HepG2 (cell line): ENCODE measurements around the gene FCER1G. TPM values are rescaled to one million over a fixed set of nuclear protein-coding genes. Genes with fewer than 3 reads are reported as not detected.

ENCODE experiments used
- ATM ChIP-seq: fragments of 450-650 bp; IDR thresholded peaks from 2 replicates; pipeline ENCODE4 v1.7.1; 2017; ENCODE audit warnings: mild to moderate bottlenecking, borderline replicate concordance
- CAMTA2 ChIP-seq: sonication (generic); formaldehyde crosslinking; IDR thresholded peaks from 2 replicates; pipeline ENCODE4 v1.4.0; 2020; ENCODE audit warnings: mild to moderate bottlenecking, missing genetic modification reagents, borderline replicate concordance
- DRAP1 ChIP-seq: IDR thresholded peaks from 2 replicates; pipeline ENCODE4 v1.6.1; 2016; ENCODE audit warnings: missing genetic modification reagents, missing compliant biosample characterization
- ELF3 ChIP-seq: IDR thresholded peaks from 2 replicates; pipeline ENCODE4 v1.6.1; 2016; ENCODE audit warnings: missing genetic modification reagents, missing compliant biosample characterization
- FOXK2 ChIP-seq: fragments of 450-650 bp; IDR thresholded peaks from 2 replicates; pipeline ENCODE4 v1.6.1; 2016
- HDAC2 ChIP-seq: sonication (generic); formaldehyde crosslinking; IDR thresholded peaks from 2 replicates; pipeline ENCODE4 v1.4.0; 2020; ENCODE audit warnings: missing genetic modification reagents
- KDM1A ChIP-seq: IDR thresholded peaks from 2 replicates; pipeline ENCODE4 v1.6.1; 2016; ENCODE audit warnings: missing compliant biosample characterization
- KDM5A ChIP-seq: fragments of 200-600 bp; sonication (generic); IDR thresholded peaks from 2 replicates; pipeline ENCODE4 v1.7.0; 2018; ENCODE audit warnings: antibody characterized with exemption, mild to moderate bottlenecking, low read length, borderline replicate concordance
- NFYC ChIP-seq: IDR thresholded peaks from 2 replicates; pipeline ENCODE4 v1.6.1; 2016; ENCODE audit warnings: missing genetic modification reagents, missing compliant biosample characterization
- NR1H2 ChIP-seq: sonication (generic); formaldehyde crosslinking; IDR thresholded peaks from 2 replicates; pipeline ENCODE4 v1.8.1; 2022; ENCODE audit warnings: low read depth, missing genetic modification reagents, borderline replicate concordance
- PHB2 ChIP-seq: fragments of 450-650 bp; IDR thresholded peaks from 2 replicates; pipeline ENCODE4 v1.6.1; 2018; ENCODE audit not compliant: partially characterized antibody
- PLSCR1 ChIP-seq: sonication (generic); formaldehyde crosslinking; IDR thresholded peaks from 2 replicates; pipeline ENCODE4 v1.5.0; 2020; ENCODE audit warnings: missing genetic modification reagents, mild to moderate bottlenecking, borderline replicate concordance
- SRY ChIP-seq: sonication (generic); formaldehyde crosslinking; IDR thresholded peaks from 2 replicates; pipeline ENCODE4 v1.8.0; 2022; ENCODE audit warnings: mild to moderate bottlenecking, missing genetic modification reagents
- TFAP4 ChIP-seq: sonication (generic); IDR thresholded peaks from 2 replicates; pipeline ENCODE4 v1.6.1; 2016; ENCODE audit warnings: low read depth, borderline replicate concordance
- ZBTB39 ChIP-seq: sonication (generic); formaldehyde crosslinking; IDR thresholded peaks from 2 replicates; pipeline ENCODE4 v1.5.0; 2020; ENCODE audit warnings: missing genetic modification reagents
- ZFP82 ChIP-seq: sonication (generic); formaldehyde crosslinking; IDR thresholded peaks from 2 replicates; pipeline ENCODE4 v1.5.1; 2020; ENCODE audit warnings: mild to moderate bottlenecking, missing genetic modification reagents, borderline replicate concordance
- ZFX ChIP-seq: sonication (generic); formaldehyde crosslinking; IDR thresholded peaks from 2 replicates; pipeline ENCODE4 v1.4.0; 2020; ENCODE audit warnings: mild to moderate bottlenecking, low read depth, missing genetic modification reagents, moderate library complexity
- ZMYM2 ChIP-seq: sonication (generic); formaldehyde crosslinking; IDR thresholded peaks from 2 replicates; pipeline ENCODE4 v1.8.0; 2022; ENCODE audit warnings: mild to moderate bottlenecking, missing genetic modification reagents
- ZNF207 ChIP-seq: fragments of 450-650 bp; IDR thresholded peaks from 2 replicates; pipeline ENCODE4 v1.6.1; 2016; ENCODE audit warnings: antibody characterized with exemption, borderline replicate concordance
- ZNF367 ChIP-seq: sonication (generic); formaldehyde crosslinking; IDR thresholded peaks from 2 replicates; pipeline ENCODE4 v1.4.0; 2020; ENCODE audit warnings: missing genetic modification reagents, borderline replicate concordance
- ZNF431 ChIP-seq: sonication (generic); formaldehyde crosslinking; IDR thresholded peaks from 2 replicates; pipeline ENCODE4 v1.9.0; 2022; ENCODE audit warnings: missing genetic modification reagents, low read depth, mild to moderate bottlenecking, borderline replicate concordance
- ZNF546 ChIP-seq: sonication (generic); formaldehyde crosslinking; conservative IDR thresholded peaks from 2 replicates; pipeline ENCODE4 v1.8.1; 2023; ENCODE audit warnings: mild to moderate bottlenecking, missing genetic modification reagents
- ZNF670 ChIP-seq: sonication (generic); formaldehyde crosslinking; IDR thresholded peaks from 2 replicates; pipeline ENCODE4 v1.8.0; 2022; ENCODE audit warnings: mild to moderate bottlenecking, missing genetic modification reagents, borderline replicate concordance
- ZNF740 ChIP-seq: sonication (generic); formaldehyde crosslinking; IDR thresholded peaks from 2 replicates; pipeline ENCODE4 v1.4.0; 2020; ENCODE audit warnings: missing genetic modification reagents
- ZNF775 ChIP-seq: sonication (generic); formaldehyde crosslinking; IDR thresholded peaks from 2 replicates; pipeline ENCODE4 v1.4.0; 2020; ENCODE audit warnings: missing genetic modification reagents, mild to moderate bottlenecking, moderate library complexity, borderline replicate concordance
- ZNF879 ChIP-seq: sonication (generic); formaldehyde crosslinking; IDR thresholded peaks from 2 replicates; pipeline ENCODE4 v1.8.1; 2023; ENCODE audit warnings: missing genetic modification reagents
- ZSCAN12 ChIP-seq: sonication (generic); formaldehyde crosslinking; IDR thresholded peaks from 2 replicates; pipeline ENCODE4 v1.9.0; 2021; ENCODE audit warnings: mild to moderate bottlenecking, missing genetic modification reagents
- polyA plus RNA-seq, 8 experiments: library from polyadenylated mRNA; depleted of rRNA in 3 of 8; stranded (reverse) in 7 of 8; unstranded in 1 of 8; fragments of >200 nt; fragmentation: Illumina TruSeq in 4 of 8; extraction: Trizol in 4 of 8; gene quantifications; 2 replicates each; pipeline versions ENCODE4 v1.2.1 to v1.2.3, GENCODE V29; 2011 to 2016; ENCODE audit warnings: low read depth in 4 of 8, missing spikeins in 1 of 8, mixed read lengths in 1 of 8; ENCODE audit not compliant: insufficient read depth in 1 of 8
- total RNA-seq, 5 experiments: library from RNA; depleted of rRNA; stranded (reverse); fragments of >200 nt; fragmentation: Illumina TruSeq; extraction: Trizol; gene quantifications; 2 replicates each; pipeline ENCODE4 v1.2.3, GENCODE V29; 2016; ENCODE audit warnings: low read depth in 1 of 5

FCER1G gene
- total and polyA plus RNA-seq, 2 of the 13 experiments (the other 11 are each of a cell fraction or from before 2014, with no cell fraction given) = 1.3 to 6.4 TPM

- TF ChIP-seq ATM (no peak), KDM1A (CRISPR knock-in tag) (no peak), ZNF740 (CRISPR knock-in tag) (no peak), ZFX (CRISPR knock-in tag) (no peak), ZFP82 (CRISPR knock-in tag) (no peak; the same call in 1 of the 2 replicates), ZBTB39 (CRISPR knock-in tag) (peak; percentile 84; the same call in 1 of the 2 replicates), KDM5A (no peak; the same call in 1 of the 2 replicates), ZNF879 (CRISPR knock-in tag) (no peak), ZNF431 (CRISPR knock-in tag) (no peak), FOXK2 (peak; percentile 23; the same call in 1 of the 2 replicates), PLSCR1 (CRISPR knock-in tag) (no peak), ZNF670 (CRISPR knock-in tag) (no peak; the same call in 1 of the 2 replicates), HDAC2 (peak; percentile 88; the same call in 1 of the 2 replicates), TFAP4 (peak; percentile 81), ZNF546 (CRISPR knock-in tag) (no peak), ZSCAN12 (CRISPR knock-in tag) (no peak), ELF3 (CRISPR knock-in tag) (peak; percentile 84), ZNF367 (CRISPR knock-in tag) (no peak), SRY (CRISPR knock-in tag) (no peak), ZNF207 (no peak), NFYC (CRISPR knock-in tag) (peak; percentile 27; the same call in 1 of the 2 replicates), ZMYM2 (no peak), ZNF775 (no peak), NR1H2 (CRISPR knock-in tag) (no peak), CAMTA2 (CRISPR knock-in tag) (no peak), PHB2 (no peak), DRAP1 (CRISPR knock-in tag) (peak; percentile 55)
These were observed 9.0 kb downstream of the FCER1G start (continued) for GRCh38 chr1:161223805-161224694.
